ENCODE measurements around the gene ZSWIM3. TPM values are rescaled to one million over a fixed set of nuclear protein-coding genes. Genes with fewer than 3 reads are reported as not detected.

Gene ZSWIM3
- total RNA-seq, 2 donors from 2014 or later: 3.0 to 6.1 TPM

- H3K4me1 ChIP-seq (ENCODE audit: control insufficient read depth in 1 of 2, low read depth in 2 of 2): peaks cover 16 to 25% of the 10 kb centered on the region in 2 donors
These were observed 29.4 kb downstream of the ZSWIM3 start for GRCh38 chr20:45886590-45887345.

GRCh38 chr20:45887346-45887715 is 29.9 kb downstream of the ZSWIM3 start, which contains the start of gene SPATA25:
Gene SPATA25, minus strand, starts transcription at chr20:45887622. Its CDS starts 32 bp downstream, at chr20:45887590.
- H3K4me1 ChIP-seq (ENCODE audit: control insufficient read depth in 1 of 2, low read depth in 2 of 2): peaks cover 19 to 27% of the 10 kb centered on the region in 2 donors
- no peak for ATAC-seq (ENCODE audit: insufficient number of reproducible peaks, low FRiP score, low read depth)
- no peak for TF ChIP-seq CTCF (IDR thresholded peaks at IDR 0.05)
- no peaks in the 10 kb centered on the region for H3K9me3 ChIP-seq
- H3K4me3 ChIP-seq: no peak within 1 kb of the TSS
- no peak for DNase-seq (ENCODE audit: low spot score)
- peaks cover 19% of the 10 kb centered on the region for H3K36me3 ChIP-seq
- H3K27ac ChIP-seq: no peak within 1 kb of the TSS
- H3K27me3 ChIP-seq (replicated peaks; ENCODE audit: insufficient read depth): no peaks in the 10 kb centered on the region

More at GRCh38 chr20:45886590-45887345, 29.4 kb downstream of the ZSWIM3 start:
- DNase-seq (ENCODE audit: low spot score) (no peak), ATAC-seq (ENCODE audit: insufficient number of reproducible peaks, low FRiP score, low read depth) (no peak)
- peaks cover 19% of the 10 kb centered on the region for H3K36me3 ChIP-seq
- no peak overlapping the region for H3K27ac ChIP-seq
- no peaks in the 10 kb centered on the region for H3K27me3 ChIP-seq (replicated peaks; ENCODE audit: insufficient read depth)
- no peaks in the 10 kb centered on the region for H3K9me3 ChIP-seq
- no peak for TF ChIP-seq CTCF (IDR thresholded peaks at IDR 0.05)
- H3K4me3 ChIP-seq: no peak overlapping the region

GRCh38 chr20:45888681-45889080 is 31.3 kb downstream of the ZSWIM3 start:
- ATAC-seq (ENCODE audit: insufficient number of reproducible peaks, low FRiP score, low read depth): no peak
- Histone ChIP-seq H3K4me1 (ENCODE audit: control insufficient read depth in 1 of 2, low read depth in 2 of 2) (peaks cover 20 to 34% of the 10 kb centered on the region in 2 donors), H3K27me3 (replicated peaks; ENCODE audit: insufficient read depth) (no peaks in the 10 kb centered on the region), H3K27ac (no peak overlapping the region), H3K9me3 (no peaks in the 10 kb centered on the region), H3K4me3 (no peak overlapping the region), H3K36me3 (peaks cover 15% of the 10 kb centered on the region)
- no peak for TF ChIP-seq CTCF (IDR thresholded peaks at IDR 0.05)
- no peak for DNase-seq (ENCODE audit: low spot score)

GRCh38 chr20:45890077-45890984 is 32.9 kb downstream of the ZSWIM3 start:
- Histone ChIP-seq H3K27ac (peak overlapping the region; percentile 73 to 81), H3K27me3 (replicated peaks; ENCODE audit: insufficient read depth) (no peaks in the 10 kb centered on the region), H3K36me3 (peaks cover 26% of the 10 kb centered on the region), H3K4me3 (peak overlapping the region; percentile 95), H3K4me1 (ENCODE audit: control insufficient read depth in 1 of 2, low read depth in 2 of 2) (peaks cover 14 to 34% of the 10 kb centered on the region in 2 donors), H3K9me3 (no peaks in the 10 kb centered on the region)
- peak; percentile 57 for TF ChIP-seq CTCF (IDR thresholded peaks at IDR 0.05)
- ATAC-seq (ENCODE audit: insufficient number of reproducible peaks, low FRiP score, low read depth): peak; percentile 30
- peak; percentile 63 for DNase-seq (ENCODE audit: low spot score)
